BJ (cell line): ENCODE data around the gene WFDC9. TPM values are rescaled to one million over a fixed set of nuclear protein-coding genes. Genes with fewer than 3 reads are reported as not detected.
"Not testable (repeated sequence)": the region's sequence is repeated elsewhere in the genome, so short reads cannot be mapped to it uniquely, and the experiment has no call there.

Experiments
- CTCF ChIA-PET: fragments of 350-600 bp; formaldehyde crosslinking; extraction: SDS; loops from one replicate; lab custom pipeline; 2021; ENCODE audit warnings: antibody characterized with exemption, inconsistent platforms; lab: Yijun Ruan, JAX
- POLR2A ChIA-PET: fragments of 300-600 bp; sonication (Branson Sonifier 250); formaldehyde crosslinking; extraction: SDS; loops from one replicate; lab custom pipeline; 2021; ENCODE audit warnings: antibody characterized with exemption; lab: Charles Lee
- DNase-seq: peaks from one replicate; pipeline ENCODE4 v3.0.0-alpha.2; 2011; ENCODE audit warnings: low read depth
- H3K27me3 ChIP-seq: 2 replicates; pipeline ENCODE4 v1.6.0; 2011; ENCODE audit warnings: low read length; ENCODE audit not compliant: control insufficient read depth, insufficient read depth
- H3K36me3 ChIP-seq: 2 replicates; pipeline ENCODE4 v1.5.1; 2011; ENCODE audit warnings: low read length; ENCODE audit not compliant: control insufficient read depth, insufficient read depth
- H3K4me3 ChIP-seq: 2 replicates; pipeline ENCODE4 v1.5.1; 2011; ENCODE audit warnings: low read depth, mild to moderate bottlenecking, control low read depth, low read length
- CTCF ChIP-seq: IDR thresholded peaks from 2 replicates; pipeline ENCODE4 v1.5.1; 2011; ENCODE audit warnings: low read depth, mild to moderate bottlenecking, control low read depth, inconsistent platforms, low read length, moderate library complexity; ENCODE audit not compliant: insufficient read depth
- polyA plus RNA-seq: library from polyadenylated mRNA; depleted of rRNA; stranded (reverse); fragments of >200 nt; gene quantifications from 2 replicates; pipeline ENCODE4 v1.2.3, GENCODE V29; 2011

The WFDC9 gene
- polyA plus RNA-seq, 1 experiment, result not detected

DNA sequence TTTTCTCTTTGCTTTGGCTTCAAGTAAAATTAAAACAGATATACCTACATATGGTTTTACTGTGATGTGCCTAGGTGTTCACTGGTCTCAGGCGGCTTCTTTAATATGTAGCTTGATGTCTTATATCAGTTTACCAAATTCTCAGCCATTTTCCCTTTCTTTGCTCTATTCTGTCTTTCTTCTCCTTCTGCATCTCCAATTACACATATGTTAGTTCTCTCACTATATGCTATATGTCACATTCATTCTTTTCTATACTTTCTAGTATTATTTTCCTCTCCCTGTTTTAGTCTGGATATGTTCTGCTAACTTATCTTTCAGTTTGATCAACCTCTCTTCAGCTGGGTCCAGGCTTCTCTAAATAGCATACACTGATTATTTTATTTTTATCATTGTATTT lies 37.6 kb downstream of the WFDC9 start:
- no peaks in the 10 kb centered on the region for H3K36me3 ChIP-seq
- peaks cover 1% of the 10 kb centered on the region; the same call in 1 of the 2 replicates for H3K27me3 ChIP-seq
- no peak overlapping the region for H3K4me3 ChIP-seq
- TF ChIP-seq CTCF, result no peak
- CTCF ChIA-PET, result interaction anchor here (0.6 to 3.8 kb wide), 6 partner anchors 18 to 177 kb away, joined by 3 to 38 read pairs (median 4); no protein-coding TSS in a partner anchor
- POLR2A ChIA-PET, result no interaction called here
- DNase-seq, result no peak

DNA sequence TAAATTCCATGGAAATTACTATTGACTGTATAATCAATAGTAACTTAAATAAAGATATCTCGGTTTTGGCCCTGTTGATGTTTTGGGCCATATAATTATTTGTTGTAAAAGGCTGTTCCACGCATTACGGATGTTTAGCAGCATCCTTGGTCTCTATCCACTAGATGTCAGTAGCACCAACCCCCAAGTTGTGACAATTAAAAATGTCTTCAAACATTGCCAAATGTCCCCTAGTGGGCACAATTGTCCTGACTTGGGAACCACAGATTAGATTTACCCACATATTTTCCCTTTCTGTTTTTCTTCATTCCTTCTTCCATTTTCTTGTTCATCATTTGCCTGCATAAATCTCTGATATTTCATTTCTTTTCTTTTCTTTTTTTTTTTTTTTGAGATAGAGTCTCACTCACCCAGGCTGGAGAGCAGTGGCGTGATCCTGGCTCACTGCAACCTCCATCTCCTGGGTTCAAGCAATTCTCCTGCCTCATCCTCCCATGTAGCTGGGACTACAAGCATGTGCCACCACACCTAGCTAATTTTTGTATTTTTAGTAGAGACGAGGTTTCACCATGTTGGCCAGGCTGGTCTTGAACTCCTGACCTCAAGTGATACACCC lies 38.4 kb downstream of the WFDC9 start:
- POLR2A ChIA-PET, result no interaction called here
- Histone ChIP-seq H3K36me3 (no peaks in the 10 kb centered on the region), H3K27me3 (0 out of 2 replicates have a peak, but pooled peaks cover 1% of the 10 kb centered on the region), H3K4me3 (no peak overlapping the region)
- DNase-seq, result no peak
- peak; percentile 60 for TF ChIP-seq CTCF
- CTCF ChIA-PET, result interaction anchor here (0.6 to 3.8 kb wide), 7 partner anchors 15 to 178 kb away, joined by 3 to 38 read pairs (median 4); no protein-coding TSS in a partner anchor

GRCh38 chr20:45589725-45590124 lies 41.4 kb downstream of the WFDC9 start:
- TF ChIP-seq CTCF, result no peak
- H3K36me3 ChIP-seq, result no peaks in the 10 kb centered on the region
- H3K27me3 ChIP-seq, result no peaks in the 10 kb centered on the region; the same call in 1 of the 2 replicates
- ChIA-PET POLR2A (no interaction called here), CTCF (interaction anchor here (1.3 kb wide), 1 partner anchor 182 kb away, joined by 6 read pairs; no protein-coding TSS in a partner anchor)
- H3K4me3 ChIP-seq, result no peak overlapping the region
- no peak for DNase-seq

DNA sequence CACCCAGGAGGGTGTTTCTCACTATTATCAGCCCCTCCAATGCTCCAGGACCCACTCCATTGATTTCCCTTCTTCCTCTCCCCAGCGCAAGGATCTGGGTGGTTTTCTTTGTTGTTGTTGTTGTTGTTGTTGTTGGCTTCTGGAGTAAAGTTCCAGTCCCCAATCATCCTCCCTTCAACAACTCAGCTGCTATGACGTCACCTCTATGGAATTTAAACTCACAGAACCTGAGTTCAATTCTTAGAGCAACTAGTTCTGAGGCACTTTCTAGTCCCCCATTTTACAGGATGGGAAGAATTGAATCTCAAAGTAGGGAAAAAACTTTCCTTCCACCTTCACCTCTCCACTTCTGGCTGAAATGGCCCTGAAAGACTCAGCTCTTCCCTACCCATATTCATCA lies 42.3 kb downstream of the WFDC9 start:
- DNase-seq, result no peak
- ChIA-PET CTCF (interaction anchor here (1.3 kb wide), 1 partner anchor 183 kb away, joined by 6 read pairs; no protein-coding TSS in a partner anchor), POLR2A (no interaction called here)
- Histone ChIP-seq H3K27me3 (no peaks in the 10 kb centered on the region; the same call in 1 of the 2 replicates), H3K4me3 (no peak overlapping the region), H3K36me3 (no peaks in the 10 kb centered on the region)
- no peak for TF ChIP-seq CTCF

DNA sequence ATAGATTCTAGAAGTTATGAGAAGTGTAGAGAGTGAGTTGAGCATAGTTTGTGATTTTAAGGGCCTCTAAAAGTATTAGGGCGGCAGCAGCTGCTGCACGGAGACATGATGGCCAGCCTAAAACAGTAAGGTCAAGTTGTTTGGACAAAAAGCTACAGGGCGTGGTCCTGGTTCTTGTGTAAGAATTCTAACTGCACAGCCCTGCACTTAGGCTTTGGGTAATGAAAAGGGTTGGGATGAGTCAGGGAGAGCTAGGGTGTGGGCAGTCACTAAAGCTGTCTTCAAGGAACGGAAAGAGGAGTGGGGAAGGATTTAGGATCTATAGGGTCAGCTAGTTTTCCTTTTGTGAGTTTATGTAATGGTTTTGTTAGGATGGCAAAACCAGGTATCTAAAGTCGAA lies 45.1 kb downstream of the WFDC9 start:
- CTCF ChIA-PET, result interaction anchor here (1.6 kb wide), 1 partner anchor 185 kb away, joined by 7 read pairs; no protein-coding TSS in a partner anchor
- H3K36me3 ChIP-seq, H3K4me3 ChIP-seq, DNase-seq, POLR2A ChIA-PET, H3K27me3 ChIP-seq: not testable (repeated sequence)

- H3K27me3 ChIP-seq, POLR2A ChIA-PET, DNase-seq, H3K36me3 ChIP-seq, H3K4me3 ChIP-seq, CTCF ChIA-PET: not testable (repeated sequence)
These were observed 46.8 kb downstream of the WFDC9 start for GRCh38 chr20:45584294-45584693.
